Hematopoietic multipotent progenitor cell (in vitro differentiated cells): Measurements from ENCODE around the gene SERPIND1. TPM values are rescaled to one million over a fixed set of nuclear protein-coding genes. Genes with fewer than 3 reads are reported as not detected.
"Not testable (repeated sequence)": the region's sequence is repeated elsewhere in the genome, so short reads cannot be mapped to it uniquely, and the experiment has no call there.

ENCODE experiments used
- DNase-seq, 3 donors: peaks; one replicate each; pipeline ENCODE4 v3.0.0-alpha.2; 2011 to 2015; ENCODE audit warnings: low read depth in 2 of 3, low spot score in 2 of 3
- total RNA-seq: library from RNA; depleted of rRNA; stranded (reverse); fragments of >200 nt; gene quantifications from one replicate; pipeline ENCODE4 v1.2.3, GENCODE V29; 2012

SERPIND1 gene
- total RNA-seq, 1 donor = not detected

DNA sequence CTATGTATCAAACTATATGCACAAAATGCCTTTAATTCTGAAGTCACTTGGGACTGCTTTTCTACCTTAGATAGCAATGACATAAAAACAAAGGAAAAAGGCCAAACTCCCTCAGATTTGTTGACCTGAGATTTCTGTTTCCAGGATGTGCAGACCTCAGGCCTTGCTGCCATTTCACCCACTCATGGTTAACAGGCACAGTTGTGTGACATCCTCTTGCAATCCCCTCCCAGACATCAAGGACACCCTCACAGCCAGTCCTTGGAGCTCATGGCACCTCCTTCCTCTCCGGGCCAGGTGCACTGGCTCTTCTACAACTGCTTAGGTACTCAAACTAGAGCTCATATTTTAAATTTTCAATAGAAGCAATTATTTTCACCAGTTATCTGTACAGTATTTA, 37.3 kb downstream of the SERPIND1 start:
- DNase-seq = no peak

DNA sequence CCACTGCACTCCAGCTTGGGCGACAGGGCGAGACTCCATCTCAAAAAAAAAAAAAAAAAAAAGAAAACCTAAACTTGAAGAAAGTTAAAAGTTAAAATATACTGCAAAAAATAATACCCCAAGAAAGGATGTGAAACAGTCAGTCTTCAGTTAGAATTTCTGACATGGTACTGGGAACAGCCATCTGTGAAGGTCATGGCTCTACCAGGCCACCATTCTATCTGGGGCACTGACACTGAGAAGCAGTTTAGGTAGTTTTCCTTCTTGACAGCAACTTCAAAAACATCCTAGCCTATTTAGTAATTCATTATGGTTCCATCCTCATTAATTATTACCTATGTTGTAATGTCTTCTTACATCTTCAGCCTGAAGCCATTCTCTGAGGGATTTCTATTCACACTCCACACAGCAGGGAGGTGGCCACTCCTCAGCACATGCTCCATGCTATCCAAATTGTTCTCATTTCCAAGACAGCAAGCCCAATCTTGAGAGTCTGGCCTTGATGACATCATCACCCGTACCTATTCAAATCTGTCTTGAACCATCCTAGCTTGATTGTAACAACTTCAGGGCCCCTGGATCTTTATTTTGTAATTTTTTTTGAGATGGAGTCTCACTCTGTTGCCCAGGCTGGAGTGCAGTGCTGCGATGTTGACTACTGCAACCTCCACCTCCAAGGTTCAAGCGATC, 38.2 kb downstream of the SERPIND1 start:
- DNase-seq = no peak

DNA sequence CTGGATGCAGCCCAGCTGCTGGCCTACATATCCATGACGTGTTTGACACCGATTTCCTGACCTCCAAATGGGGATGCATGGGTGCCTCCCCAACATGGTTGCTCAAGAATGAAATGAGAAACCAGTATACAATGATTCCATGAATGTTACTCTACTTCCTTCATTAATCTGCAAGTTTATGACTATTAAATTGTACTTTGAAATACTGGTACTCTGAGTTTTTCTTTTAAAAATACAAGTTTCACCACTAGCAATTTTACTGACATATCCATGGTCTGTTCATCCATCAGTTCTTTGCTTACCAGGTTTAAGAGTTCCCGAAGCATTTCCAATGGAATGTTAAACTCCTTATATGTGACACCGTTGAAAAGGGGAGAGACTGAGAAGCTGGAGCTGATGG, 39.1 kb downstream of the SERPIND1 start:
- DNase-seq = no peak

DNA sequence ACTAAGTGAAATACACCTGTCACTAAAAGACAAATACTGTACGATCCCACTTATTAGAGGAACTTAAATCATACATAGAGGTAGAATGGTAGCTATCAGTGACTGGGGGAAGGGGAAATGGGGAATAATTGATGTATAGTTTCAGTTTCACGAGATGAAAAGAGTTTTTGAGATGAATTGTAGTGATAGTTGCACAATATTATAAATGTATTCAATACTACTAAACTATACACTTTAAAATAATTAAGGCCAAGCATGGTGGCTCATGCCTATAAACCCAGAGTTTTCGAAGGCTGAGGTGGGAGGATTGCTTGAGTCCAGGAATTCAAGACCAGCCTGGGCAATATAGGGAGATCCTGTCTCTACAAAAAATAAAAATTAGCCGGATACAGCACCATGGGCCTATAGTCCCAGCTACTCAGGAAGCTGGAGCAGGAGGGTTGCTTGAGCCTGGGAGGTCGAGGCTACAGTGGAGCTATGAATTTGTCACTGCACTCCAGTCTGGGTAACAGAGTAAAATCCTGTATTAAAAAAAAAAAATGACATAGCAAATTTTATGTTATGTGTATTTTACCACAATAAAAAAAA, 40.4 kb downstream of the SERPIND1 start:
- no peak for DNase-seq

DNA sequence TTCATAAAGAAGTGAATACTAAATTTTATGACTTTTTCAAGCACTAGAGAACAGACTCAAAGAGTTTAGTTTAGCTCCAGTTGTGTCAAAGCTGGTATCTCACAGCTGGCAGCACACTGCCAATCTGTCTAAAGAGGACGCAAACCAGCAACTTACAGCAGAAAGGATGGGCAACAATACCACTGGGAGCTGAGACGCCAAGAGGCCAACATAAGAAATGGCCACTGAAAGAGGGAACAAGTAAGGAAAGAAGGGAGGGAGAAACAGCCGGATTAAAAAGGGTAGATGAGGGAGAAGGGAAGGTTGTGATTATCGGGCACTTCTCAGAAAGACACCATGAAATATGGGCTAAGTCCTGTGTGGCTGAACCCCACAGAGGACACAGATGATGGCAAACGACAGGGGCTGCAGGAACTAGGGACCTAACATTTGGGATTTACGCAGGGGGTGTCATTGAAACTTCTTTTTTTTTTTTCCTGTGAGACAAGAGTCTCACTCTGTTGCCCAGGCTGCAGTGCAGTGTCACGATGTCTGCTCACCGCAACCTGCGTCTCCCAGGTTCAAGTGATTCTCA, 41.7 kb downstream of the SERPIND1 start:
- DNase-seq = no peak

DNA sequence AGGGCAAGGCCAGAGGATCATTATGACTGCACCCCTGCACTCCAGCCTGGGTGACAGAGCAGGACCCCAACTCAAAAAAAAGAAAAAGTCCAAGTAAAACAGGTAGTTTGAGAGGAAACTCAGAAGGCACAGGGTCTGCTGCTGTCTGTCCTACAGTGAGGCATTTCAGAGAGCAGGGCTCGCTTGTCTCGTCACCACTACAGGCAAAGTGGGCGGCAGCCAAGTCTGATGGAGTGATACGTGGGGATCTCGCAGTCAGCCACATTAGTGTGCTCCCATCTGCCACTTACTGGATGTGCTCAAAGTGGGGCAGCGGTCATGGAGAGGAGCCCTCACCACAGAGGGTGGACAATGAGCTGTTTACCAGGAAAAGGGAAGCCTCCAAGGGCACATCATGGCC, 42.6 kb downstream of the SERPIND1 start:
- DNase-seq = no peak

DNA sequence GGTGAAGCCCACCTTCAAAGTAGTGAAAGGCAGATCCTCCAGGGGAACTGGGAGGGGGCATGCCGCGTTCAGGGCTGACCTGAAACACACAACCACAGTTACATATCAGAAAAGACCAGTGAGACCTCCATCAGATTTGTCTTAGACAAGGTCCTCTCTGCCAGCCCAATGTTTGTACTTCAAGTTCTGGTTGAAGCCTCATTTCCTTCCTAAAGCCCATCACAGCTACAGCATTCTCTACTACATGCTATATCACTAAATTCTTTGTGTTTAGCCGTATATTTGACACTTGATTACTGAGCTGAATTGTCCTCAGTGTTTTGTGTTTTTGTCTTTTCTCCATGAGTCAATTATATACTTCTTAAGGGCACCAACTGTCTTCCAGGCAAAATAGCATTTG, 44.6 kb downstream of the SERPIND1 start:
- DNase-seq = no peak

DNA sequence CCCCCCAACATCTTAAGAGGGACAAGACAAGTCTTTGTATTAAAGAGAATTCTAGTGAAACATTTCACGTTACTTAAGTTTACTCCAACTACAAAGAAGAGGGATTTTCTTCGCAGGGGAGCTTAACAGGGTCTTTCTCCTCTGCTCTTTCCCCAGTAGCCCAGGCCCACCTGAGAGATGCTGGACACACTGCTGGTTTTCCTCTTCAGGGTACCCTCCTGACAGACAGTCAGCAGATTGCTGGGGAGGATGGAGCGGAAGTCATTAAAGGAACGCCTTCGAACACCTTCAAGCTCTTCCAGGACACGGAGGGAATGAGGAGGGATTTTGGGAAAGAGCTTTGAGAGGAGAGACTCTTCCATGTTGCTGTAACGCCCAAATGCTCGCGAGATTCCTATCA, 45.6 kb downstream of the SERPIND1 start:
- DNase-seq = no peak

DNA sequence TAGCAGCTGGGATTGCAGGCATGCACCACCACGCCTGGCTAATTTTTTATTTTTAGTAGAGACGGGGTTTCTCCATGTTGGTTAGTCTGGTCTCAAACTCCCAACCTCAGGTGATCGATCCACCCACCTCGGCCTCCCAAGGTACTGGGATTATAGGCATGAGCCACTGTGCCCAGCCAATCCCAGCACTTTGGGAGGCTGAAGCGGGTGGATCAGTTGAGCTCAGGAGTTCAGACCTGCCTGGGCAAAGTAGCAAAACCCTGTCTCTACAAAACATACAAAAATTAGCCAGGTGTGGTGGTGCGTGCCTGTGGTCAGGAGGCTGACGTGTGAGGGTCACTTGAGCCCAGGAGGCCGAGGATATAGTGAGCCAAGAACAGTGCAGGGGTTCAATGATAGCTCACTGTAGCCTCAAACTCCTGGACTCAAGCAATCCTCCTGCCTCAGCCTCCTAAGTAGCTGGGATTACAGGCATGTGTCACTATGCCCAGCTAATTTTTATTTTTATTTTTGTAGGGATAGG, 47.9 kb downstream of the SERPIND1 start:
- not testable (repeated sequence) for DNase-seq

DNA sequence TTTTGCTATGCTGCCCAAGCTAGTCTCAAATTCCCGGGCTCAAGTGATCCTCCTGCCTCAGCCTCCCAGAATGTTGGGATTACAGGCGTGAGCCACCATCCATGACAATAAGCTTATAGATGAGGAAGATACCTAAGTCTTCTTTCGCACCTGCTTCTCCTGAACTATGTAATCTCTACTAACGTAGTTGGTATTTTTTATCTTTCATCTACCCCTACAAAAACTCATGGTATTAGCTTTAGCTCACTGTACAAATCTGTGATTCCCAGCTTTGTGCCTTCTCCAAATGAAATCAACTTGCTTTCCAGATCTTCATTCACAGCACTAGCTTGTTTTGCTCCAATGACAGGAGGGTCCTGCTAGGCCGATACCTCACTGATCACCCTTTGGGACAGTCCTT, 48.3 kb downstream of the SERPIND1 start:
- no peak for DNase-seq

DNA sequence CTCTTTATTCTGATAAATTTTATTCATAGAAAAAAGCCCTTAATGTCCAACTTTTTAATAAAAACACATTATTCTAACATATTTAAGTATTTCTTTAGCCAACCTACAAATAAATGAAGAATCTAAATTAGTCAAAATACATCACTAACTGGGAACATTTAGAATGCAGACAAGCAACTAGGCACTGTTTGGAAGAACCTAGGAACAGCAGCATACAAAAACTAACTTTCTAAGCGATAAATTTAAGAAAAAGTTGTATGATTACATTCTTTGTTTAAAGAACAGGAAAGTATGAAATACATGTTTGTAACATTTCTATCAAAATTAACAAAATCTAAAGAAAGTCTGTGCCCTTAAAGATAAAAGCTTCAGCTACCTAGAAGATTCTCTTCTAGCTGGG, 49.4 kb downstream of the SERPIND1 start:
- no peak for DNase-seq

DNA sequence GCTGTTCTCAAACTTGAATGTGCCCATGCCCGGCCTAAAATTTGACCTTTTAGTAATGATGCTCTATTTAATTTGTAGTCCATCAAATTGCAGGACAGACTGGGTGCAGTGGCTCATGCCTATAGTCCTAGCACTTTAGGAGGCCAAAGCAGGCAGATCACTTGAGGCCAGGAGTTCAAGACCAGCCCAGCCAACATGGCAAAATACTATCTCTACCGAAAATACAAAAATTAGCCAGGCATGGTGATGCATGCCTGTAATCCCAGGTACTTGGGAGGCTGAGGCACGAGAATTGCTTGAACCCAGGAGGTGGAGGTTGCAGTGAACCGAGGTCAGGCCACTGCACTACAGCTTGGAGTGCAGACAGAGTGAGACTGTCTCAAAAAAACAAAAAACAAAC, 51.3 kb downstream of the SERPIND1 start:
- DNase-seq = not testable (repeated sequence)

DNA sequence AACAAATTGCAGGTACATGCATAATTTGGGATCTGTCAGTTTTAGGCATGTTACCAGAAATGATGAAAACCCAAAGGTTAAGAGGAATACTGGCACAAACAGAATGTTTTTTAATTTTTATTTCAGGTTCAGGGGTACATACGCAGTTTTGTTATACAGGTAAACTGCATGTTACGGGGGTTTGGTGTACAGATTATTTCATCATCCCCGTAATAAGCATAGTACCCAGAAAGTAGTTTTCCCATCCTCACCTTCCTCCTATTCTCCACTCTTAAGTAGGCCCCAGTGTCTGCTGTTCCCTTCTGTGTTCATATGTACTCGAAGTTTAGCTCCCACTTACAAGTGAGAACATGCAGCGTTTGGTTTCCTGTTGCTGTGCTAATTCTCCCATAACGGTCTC, 51.7 kb downstream of the SERPIND1 start:
- DNase-seq = no peak

DNA sequence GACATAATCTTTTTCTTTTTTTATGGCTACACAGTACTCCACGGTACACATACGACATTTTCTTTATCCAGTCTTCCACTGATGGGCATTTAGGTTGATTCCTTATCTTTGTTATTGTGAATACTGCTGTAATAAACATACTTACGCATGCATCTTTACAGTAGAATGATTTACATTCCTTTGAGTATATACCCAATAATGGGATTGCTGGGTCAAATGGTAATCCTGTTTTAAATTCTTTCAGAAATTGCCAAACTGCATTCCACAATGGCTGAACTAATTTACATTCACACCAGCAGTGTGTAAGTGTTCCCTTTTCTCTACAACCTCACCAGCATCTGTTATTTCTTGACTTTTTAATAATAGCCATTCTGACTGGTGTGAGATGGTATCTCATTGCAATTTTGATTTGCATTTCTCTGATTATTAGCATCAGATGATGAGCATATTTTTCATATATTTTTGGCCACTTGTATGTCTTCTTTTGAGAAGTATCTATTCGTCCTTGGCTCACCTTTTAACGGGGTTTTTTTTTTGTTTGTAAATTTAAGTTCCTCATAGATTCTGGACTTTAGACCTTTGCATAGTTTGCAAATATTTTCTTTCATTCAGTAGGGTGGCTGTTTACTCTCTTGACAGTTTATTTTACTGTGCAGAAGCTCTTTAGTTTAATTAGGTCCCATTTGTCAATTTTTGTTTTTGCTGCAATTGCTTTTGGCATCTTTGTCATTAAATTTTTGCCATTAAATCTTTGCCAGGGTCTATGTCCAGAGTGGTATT, 52.6 kb downstream of the SERPIND1 start:
- DNase-seq = not testable (repeated sequence)

DNA sequence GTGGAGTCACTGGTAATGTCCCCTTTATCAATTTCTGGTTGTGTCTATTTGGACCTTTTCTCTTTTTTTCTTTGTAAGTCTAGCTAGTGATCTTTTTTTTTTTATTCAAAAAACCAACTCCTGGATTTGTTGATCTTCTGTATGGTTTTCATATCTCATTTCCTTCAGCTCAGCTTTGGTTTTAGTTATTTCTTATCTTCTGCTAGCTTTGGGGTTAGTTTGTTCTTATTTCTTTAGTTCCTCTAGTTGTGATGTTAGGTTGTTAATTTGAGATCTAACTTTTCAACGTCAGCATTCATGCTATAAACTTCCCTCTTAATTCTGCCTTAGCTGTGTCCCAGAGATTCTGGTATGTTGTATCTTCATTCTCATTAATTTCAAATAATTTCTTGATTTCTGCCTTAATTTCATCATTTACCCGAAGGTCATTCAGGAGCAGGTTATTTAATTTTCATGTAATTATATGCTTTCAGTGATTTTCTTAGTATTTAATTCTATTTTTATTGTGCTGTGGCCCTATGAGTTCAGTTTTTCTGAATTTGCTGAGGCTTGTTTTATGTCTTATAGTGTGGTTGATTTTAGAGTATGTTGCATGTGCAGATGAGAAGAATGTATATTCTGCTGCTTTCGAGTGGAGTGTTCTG, 55.7 kb downstream of the SERPIND1 start:
- peak in 2 of 3 donors; percentile 15 to 54 for DNase-seq

DNA sequence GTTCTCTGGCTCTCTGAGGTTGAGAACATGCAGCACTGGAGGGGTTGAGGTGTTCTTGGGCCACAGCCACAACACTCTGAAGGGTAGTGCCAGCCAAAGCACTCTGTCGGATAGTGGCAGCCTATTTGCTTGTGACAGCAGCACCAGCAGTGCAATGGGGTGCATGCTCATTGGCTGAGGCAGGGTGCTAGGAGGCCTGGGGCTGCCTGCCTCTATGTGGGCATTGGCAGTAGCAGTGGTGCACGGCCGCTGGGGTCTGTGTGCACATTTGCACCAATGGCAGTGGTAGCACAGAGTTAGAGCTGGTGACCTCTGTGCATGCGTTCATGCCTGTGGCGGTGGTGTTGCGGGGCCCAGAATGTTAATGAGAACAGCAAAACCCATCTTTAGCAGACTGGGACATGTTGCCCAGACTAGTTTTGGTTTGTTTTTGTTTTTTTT, 59.3 kb downstream of the SERPIND1 start:
- no peak for DNase-seq

DNA sequence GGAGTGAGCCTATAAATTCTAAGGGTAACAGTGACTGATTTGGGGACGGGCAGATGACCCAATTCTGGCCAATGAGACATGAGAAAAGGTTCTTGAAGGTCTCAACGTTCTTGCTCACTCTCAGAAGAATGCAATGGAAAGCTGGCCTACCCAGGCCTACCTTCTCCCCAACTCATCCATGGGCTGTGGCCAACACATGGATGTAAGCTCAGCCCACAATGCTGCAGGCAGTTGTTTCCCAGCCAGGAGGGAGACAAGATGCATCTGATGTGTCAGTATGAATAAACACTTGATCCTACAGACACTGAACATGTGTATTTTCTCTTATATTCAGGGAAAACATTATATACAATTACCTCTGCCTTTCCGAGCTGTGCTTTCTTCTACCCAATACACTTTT, 60.3 kb downstream of the SERPIND1 start:
- no peak for DNase-seq

DNA sequence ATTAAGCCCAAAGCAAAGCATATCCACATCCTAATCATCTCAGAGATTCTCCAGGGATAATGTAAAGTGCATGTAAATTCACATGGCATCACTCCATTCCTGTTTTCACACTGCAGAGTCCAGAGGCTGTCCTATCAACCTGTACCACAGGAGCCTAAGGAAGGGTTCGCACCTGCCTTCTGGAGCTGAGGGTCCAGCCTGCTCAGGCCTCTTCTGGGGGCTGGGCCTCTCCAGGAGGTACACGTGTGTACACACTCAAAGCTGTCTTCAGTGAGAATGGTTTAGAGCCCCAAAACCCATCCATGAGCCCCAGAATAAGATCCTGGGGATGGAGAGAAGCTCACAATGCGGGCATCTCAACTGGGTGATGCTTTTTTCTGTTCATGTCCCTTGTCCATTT, 60.8 kb downstream of the SERPIND1 start:
- no peak for DNase-seq
